GM18526 (cell line): ENCODE results near the gene TCTN3.

Experiments
- POLR2A ChIP-seq: IDR thresholded peaks from 3 replicates; pipeline ENCODE4 v1.6.1; 2011; ENCODE audit not compliant: insufficient read length; ENCODE audit errors: extremely low read depth

The TCTN3 gene

GRCh38 chr10:95693668-95694534 is at the start of gene TCTN3:
Gene TCTN3 (minus strand): TSS chr10:95693927. CDS start chr10:95693899, 28 bp downstream.
- peak; percentile 71 for TF ChIP-seq POLR2A

GRCh38 chr10:95742962-95743535 is 49.3 kb upstream of the TCTN3 start:
- no peak for TF ChIP-seq POLR2A

GRCh38 chr10:95742485-95742884 is 48.8 kb upstream of the TCTN3 start:
- no peak for TF ChIP-seq POLR2A

- no peak for TF ChIP-seq POLR2A
Observed at GRCh38 chr10:95741807-95742467, 48.2 kb upstream of the TCTN3 start.

- no peak for TF ChIP-seq POLR2A
Observed at GRCh38 chr10:95739056-95739455, 45.3 kb upstream of the TCTN3 start.

- no peak for TF ChIP-seq POLR2A
Observed at GRCh38 chr10:95730233-95730632, 36.5 kb upstream of the TCTN3 start.

GRCh38 chr10:95729323-95730055 is 35.8 kb upstream of the TCTN3 start:
- no peak for TF ChIP-seq POLR2A

GRCh38 chr10:95728526-95728925 is 34.8 kb upstream of the TCTN3 start:
- no peak for TF ChIP-seq POLR2A

GRCh38 chr10:95716866-95717265 is 23.1 kb upstream of the TCTN3 start:
- no peak for TF ChIP-seq POLR2A

GRCh38 chr10:95716466-95716865 is 22.7 kb upstream of the TCTN3 start:
- no peak for TF ChIP-seq POLR2A

GRCh38 chr10:95711492-95711891 is 17.8 kb upstream of the TCTN3 start:
- no peak for TF ChIP-seq POLR2A

- TF ChIP-seq POLR2A, result no peak
Observed at GRCh38 chr10:95706990-95707389, 13.3 kb upstream of the TCTN3 start.

- no peak for TF ChIP-seq POLR2A
Observed at GRCh38 chr10:95706573-95706972, 12.8 kb upstream of the TCTN3 start.

- TF ChIP-seq POLR2A, result no peak
Observed at GRCh38 chr10:95698415-95698814, 4.7 kb upstream of the TCTN3 start.

GRCh38 chr10:95697429-95697828 is 3.7 kb upstream of the TCTN3 start:
- TF ChIP-seq POLR2A, result no peak
